ENCODE data around the gene DOCK10.

Gene DOCK10

GRCh38 chr2:225013425-225014365, 28.6 kb downstream of the DOCK10 start:
- DNase-seq, result no peak
- TF ChIP-seq GATA1 (IDR thresholded peaks at IDR 0.05; ENCODE audit: low read depth, low read length) (no peak), POLR2A (IDR thresholded peaks at IDR 0.05; ENCODE audit: low read length) (no peak)

- no peak for TF ChIP-seq GATA1 (IDR thresholded peaks at IDR 0.05; ENCODE audit: low read depth, low read length)
- TF ChIP-seq POLR2A (IDR thresholded peaks at IDR 0.05; ENCODE audit: low read length), result no peak
- DNase-seq, result no peak
These were observed 30.7 kb downstream of the DOCK10 start for GRCh38 chr2:225011585-225011984.

GRCh38 chr2:225010804-225011203, 31.5 kb downstream of the DOCK10 start:
- peak; percentile 24 to 44 for DNase-seq

DNA sequence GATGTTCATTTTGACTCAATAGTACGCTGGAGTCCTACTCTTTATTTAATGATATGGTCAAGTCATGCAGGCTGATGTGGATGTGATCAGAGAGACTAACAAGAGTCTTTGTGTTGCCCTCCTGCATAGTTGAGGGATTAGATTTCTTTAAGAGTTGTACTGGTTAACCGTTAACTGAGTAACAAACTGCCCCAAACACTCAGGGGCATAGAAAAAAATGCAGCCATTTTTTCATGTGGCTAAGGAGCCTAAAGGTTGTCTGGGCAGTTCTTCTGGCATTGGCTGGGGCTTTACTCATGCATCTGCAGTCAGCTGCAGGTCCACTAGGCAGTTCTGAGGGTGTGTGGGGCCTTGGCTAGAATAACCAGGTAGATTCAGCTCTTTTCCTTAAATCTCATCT, 32.5 kb downstream of the DOCK10 start:
- TF ChIP-seq GATA1 (IDR thresholded peaks at IDR 0.05; ENCODE audit: low read depth, low read length) (no peak), POLR2A (IDR thresholded peaks at IDR 0.05; ENCODE audit: low read length) (no peak)
- no peak for DNase-seq

More at GRCh38 chr2:225010804-225011203, 31.5 kb downstream of the DOCK10 start:
- TF ChIP-seq POLR2A (IDR thresholded peaks at IDR 0.05; ENCODE audit: low read length) (no peak), GATA1 (IDR thresholded peaks at IDR 0.05; ENCODE audit: low read depth, low read length) (no peak)

DNA sequence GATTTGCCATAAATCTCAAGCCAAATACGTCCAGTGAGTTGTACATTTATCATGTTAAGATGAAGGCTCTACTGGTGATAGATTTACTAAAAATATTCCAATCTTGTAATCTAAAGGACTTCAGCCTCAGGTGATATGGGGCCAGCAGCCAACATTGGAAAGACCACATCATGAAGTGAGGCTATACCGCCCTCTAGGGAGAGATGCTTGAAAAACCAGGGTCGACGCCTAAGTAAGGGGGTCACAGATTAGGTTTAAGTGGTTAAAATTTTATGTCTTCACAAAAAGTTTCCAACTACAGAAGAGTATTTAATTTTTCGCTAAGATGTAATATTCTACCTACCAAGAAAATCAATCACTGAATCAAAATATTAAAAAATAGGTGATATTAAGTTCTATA, 33.3 kb downstream of the DOCK10 start:
- peak; percentile 18 to 34 for DNase-seq
- no peak for TF ChIP-seq GATA1 (IDR thresholded peaks at IDR 0.05; ENCODE audit: low read depth, low read length)
- no peak for TF ChIP-seq POLR2A (IDR thresholded peaks at IDR 0.05; ENCODE audit: low read length)

- DNase-seq, result no peak
- TF ChIP-seq POLR2A (IDR thresholded peaks at IDR 0.05; ENCODE audit: low read length) (no peak), GATA1 (IDR thresholded peaks at IDR 0.05; ENCODE audit: low read depth, low read length) (no peak)
These were observed 34.0 kb downstream of the DOCK10 start for GRCh38 chr2:225008179-225008856.

DNA sequence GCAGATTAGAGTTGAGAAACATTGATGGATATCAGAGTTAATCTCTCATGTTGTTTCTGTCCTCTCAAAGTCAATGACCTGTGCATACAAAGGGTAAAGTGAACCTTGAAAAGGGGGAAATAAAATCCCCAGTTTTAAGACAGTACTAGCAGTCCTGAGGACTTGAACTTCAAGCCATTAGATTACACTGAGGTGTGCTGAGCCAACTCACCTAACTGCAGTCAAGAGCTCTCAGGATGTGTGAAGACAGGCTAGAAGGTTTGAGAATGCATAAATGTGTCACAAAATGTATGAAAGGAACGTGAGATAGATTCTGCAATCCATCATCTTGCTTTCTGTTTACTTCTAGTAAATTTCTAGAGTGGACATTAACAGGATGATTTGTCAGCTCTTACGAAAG, 35.5 kb downstream of the DOCK10 start:
- no peak for DNase-seq
- TF ChIP-seq GATA1 (IDR thresholded peaks at IDR 0.05; ENCODE audit: low read depth, low read length), result no peak
- TF ChIP-seq POLR2A (IDR thresholded peaks at IDR 0.05; ENCODE audit: low read length), result no peak

- no peak for TF ChIP-seq POLR2A (IDR thresholded peaks at IDR 0.05; ENCODE audit: low read length)
- no peak for TF ChIP-seq GATA1 (IDR thresholded peaks at IDR 0.05; ENCODE audit: low read depth, low read length)
- no peak for DNase-seq
These were observed 37.7 kb downstream of the DOCK10 start for GRCh38 chr2:225004597-225004996.

DNA sequence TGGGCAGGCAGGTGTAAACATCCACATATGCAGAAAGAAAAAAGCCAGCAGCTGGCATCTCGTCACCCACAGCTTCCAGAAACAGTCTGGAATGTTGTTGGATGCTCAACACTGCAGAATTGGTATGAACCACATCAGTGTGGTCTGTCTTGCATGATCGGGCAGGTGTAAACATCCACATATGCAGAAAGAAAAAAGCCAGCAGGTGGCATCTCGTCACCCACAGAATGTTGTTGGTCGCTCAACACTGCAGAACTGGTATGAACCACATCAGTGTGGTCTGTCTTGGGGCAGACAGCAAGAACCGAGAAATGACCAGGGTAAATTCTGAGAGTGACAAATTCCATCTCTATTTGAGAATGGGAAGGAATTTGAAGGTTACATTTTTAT, 39.6 kb downstream of the DOCK10 start:
- no peak for DNase-seq
- TF ChIP-seq GATA1 (IDR thresholded peaks at IDR 0.05; ENCODE audit: low read depth, low read length) (no peak), POLR2A (IDR thresholded peaks at IDR 0.05; ENCODE audit: low read length) (no peak)

DNA sequence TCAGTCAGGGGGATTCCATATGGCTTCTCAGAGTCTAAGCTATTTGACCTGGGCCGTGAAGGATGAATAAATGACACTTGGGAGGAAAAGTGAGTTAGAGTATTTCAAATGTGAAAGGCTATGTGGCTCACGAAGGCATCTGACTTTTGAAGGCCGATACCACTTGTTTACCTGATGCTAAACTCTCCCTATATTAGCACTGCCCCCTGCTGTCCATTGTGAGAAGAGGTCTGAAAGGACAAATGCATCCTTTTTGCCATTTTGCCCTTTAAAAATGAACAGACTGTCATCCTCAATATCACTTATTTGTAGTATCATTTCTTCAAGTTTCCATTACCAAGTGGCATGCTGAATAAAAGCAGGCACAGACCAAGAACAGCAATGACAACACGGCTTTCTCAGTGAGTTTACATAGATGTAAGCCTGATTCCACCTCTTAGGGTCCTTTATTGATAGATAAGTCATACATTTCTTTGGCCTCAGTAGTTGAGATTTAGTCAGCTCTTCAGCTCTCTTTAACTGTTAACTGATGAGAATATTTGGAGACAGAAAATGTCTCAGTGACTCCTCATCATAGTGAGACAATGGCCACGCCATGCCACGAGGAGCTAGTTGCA, 40.1 kb downstream of the DOCK10 start:
- TF ChIP-seq POLR2A (IDR thresholded peaks at IDR 0.05; ENCODE audit: low read length) (no peak), GATA1 (IDR thresholded peaks at IDR 0.05; ENCODE audit: low read depth, low read length) (no peak)
- DNase-seq, result peak; percentile 59 to 77

GRCh38 chr2:224999754-225000153, 42.5 kb downstream of the DOCK10 start:
- no peak for TF ChIP-seq POLR2A (IDR thresholded peaks at IDR 0.05; ENCODE audit: low read length)
- no peak for TF ChIP-seq GATA1 (IDR thresholded peaks at IDR 0.05; ENCODE audit: low read depth, low read length)
- DNase-seq, result no peak

DNA sequence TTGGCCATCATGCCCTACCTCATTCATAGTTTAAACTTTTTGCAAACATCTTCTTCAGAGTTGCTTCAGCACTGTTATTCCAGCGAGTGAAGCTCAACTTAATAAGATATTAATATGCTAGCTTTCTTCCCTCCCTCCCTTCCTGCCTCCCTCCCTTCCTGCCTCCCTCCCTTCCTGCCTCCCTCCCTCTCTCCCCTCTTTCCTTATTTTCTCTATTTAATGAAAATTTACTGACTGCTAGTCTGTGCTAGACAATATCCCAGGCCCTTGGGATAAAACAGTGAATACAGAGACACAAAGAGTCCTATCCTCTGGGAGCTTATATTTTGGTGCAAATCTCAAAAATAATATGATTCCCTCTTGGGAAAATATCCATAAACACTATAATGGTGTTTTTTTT, 42.9 kb downstream of the DOCK10 start:
- no peak for DNase-seq
- TF ChIP-seq GATA1 (IDR thresholded peaks at IDR 0.05; ENCODE audit: low read depth, low read length) (no peak), POLR2A (IDR thresholded peaks at IDR 0.05; ENCODE audit: low read length) (no peak)

DNA sequence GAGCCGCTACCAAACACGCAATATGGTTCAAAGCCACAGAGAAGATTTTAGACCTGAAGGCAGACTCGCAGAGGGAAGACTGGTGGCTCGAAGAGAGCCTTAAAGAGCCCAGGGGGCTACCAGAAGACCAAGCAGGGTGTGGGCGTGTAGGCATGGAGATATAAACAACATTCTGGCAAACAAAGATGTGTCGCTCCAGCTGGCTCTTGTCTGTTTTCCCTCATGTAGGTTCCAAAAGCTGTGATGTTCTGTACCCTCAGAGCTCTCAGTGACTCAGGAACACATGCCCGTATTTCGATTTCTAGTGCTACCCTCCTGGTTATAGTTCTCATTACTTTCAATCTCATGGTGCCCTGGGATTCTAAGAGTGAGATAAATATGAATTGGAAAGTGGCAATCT, 44.5 kb downstream of the DOCK10 start:
- no peak for DNase-seq
- no peak for TF ChIP-seq POLR2A (IDR thresholded peaks at IDR 0.05; ENCODE audit: low read length)
- no peak for TF ChIP-seq GATA1 (IDR thresholded peaks at IDR 0.05; ENCODE audit: low read depth, low read length)

GRCh38 chr2:224995419-224995818, 46.8 kb downstream of the DOCK10 start:
- no peak for DNase-seq
- TF ChIP-seq GATA1 (IDR thresholded peaks at IDR 0.05; ENCODE audit: low read depth, low read length), result no peak
- no peak for TF ChIP-seq POLR2A (IDR thresholded peaks at IDR 0.05; ENCODE audit: low read length)

Measured in erythroblast (primary cell).